ENCODE measurements around the gene MORF4L1. TPM values are rescaled to one million over a fixed set of nuclear protein-coding genes. Genes with fewer than 3 reads are reported as not detected.

Gene MORF4L1
- total and polyA plus RNA-seq, 10 of the 15 experiments (the other 5 are each of a cell fraction or from before 2014, with no cell fraction given) = 113 to 636 (median 229) TPM

GRCh38 chr15:78930577-78931388 lies 58.1 kb downstream of the MORF4L1 start:
- TF ChIP-seq RELA (IDR thresholded peaks at IDR 0.05; ENCODE audit: borderline replicate concordance, partially characterized antibody) (no peak), EGR1 (IDR thresholded peaks at IDR 0.05; ENCODE audit: borderline replicate concordance in 1 of 2, low read depth in 2 of 2, low read length in 2 of 2) (peak in 1 of 2 experiments; percentile 3; a peak in 1 of 3 replicates)
- RAD21 ChIA-PET (ENCODE audit: unreplicated experiment) = no interaction called here
- WGBS (ENCODE audit: insufficient coverage, insufficient replicate concordance, low lambda C conversion rate, missing lambda C conversion rate) = 82% methylated on average over 11 of the region's 11 CpGs
- DNase-seq (ENCODE audit: low read depth, low spot score) = no peak
- in situ Hi-C loops (cut with MboI) (no loop called here), intact Hi-C loops (cut with micrococcal nuclease; ENCODE audit: unreplicated experiment) (no loop called here)
- H3K4me2 ChIP-seq (ENCODE audit: control insufficient read depth, insufficient read depth) = no peak overlapping the region
- SMC1A ChIA-PET (ENCODE audit: uncharacterized antibody, unreplicated experiment) = no interaction called here
- CTCF ChIA-PET = interaction anchor here (2.0 kb wide), 1 partner anchor 20 kb away, joined by 7 read pairs; no protein-coding TSS in a partner anchor
- no peak overlapping the region for H2AFZ ChIP-seq (ENCODE audit: control insufficient read depth, low read depth, low read length)
- ATAC-seq = no peak
- peaks cover 51 to 65% of the 10 kb centered on the region in 2 experiments for H3K36me3 ChIP-seq (ENCODE audit: control insufficient read depth in 2 of 2, insufficient read depth in 2 of 2, low read length in 1 of 2)
- no peak overlapping the region for H3K27ac ChIP-seq (ENCODE audit: control insufficient read depth, insufficient read depth)
- H3K79me2 ChIP-seq (ENCODE audit: control insufficient read depth, insufficient read depth, low read length) = no peaks in the 10 kb centered on the region; the same call in 1 of the 2 replicates
- BruUV-seq (replicated peaks) = no TSS peak
- H4K20me1 ChIP-seq (ENCODE audit: control insufficient read depth, insufficient read depth) = no peaks in the 10 kb centered on the region
- no peak overlapping the region for H3K4me3 ChIP-seq
- no peak overlapping the region for H3K9ac ChIP-seq (ENCODE audit: control insufficient read depth, insufficient read depth, low read length)
- no peak for FAIRE-seq
- H3K27me3 ChIP-seq (replicated peaks in 1 of 2; ENCODE audit: control insufficient read depth in 2 of 2, insufficient read depth in 2 of 2, low read length in 1 of 2) = no peaks in the 10 kb centered on the region
- no peaks in the 10 kb centered on the region for H3K4me1 ChIP-seq (ENCODE audit: control insufficient read depth, insufficient read depth, low read length)
- POLR2A ChIA-PET = no interaction called here
- H3K9me3 ChIP-seq (replicated peaks; ENCODE audit: control insufficient read depth, insufficient read depth, low read length) = no peaks in the 10 kb centered on the region

DNA sequence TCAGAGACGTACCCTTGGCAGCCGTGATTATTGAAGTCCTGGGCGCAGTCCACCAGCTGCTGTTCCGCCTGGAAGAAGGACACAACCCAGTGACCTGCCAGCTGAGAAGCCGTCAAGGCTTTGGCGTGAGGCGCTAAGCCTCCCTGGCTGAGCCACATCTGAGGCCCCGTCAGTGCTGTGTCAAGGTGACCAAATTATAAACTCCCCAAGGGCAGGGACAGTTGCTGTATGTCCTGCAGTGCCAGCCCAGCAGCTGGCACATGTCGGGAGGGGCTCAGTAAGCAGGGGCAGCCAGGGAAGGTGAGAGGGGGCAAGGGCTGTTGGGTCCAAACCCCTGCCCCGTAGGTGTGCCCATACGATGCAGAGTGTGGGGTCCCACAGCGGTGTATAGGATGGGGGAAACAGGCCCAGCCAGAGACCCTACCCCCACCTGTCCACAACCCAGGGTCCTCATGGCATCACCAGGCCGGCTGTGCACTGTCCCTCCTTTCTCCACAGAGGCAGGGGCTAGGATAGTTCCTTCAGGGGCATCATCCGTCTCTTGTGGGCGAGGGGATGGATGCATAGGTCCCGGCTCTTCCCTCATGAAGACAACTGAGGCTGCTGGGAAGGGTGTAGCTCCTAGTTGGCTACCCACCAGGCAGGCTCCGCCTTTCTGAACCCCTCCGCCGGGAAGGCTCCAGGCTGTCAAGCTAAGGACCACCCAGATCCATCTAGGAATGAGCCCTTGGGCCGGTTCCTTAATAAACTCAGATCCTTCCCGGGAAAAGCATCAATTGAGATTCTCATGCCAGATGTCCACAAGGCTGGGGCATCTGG lies 59.0 kb downstream of the MORF4L1 start:
- Histone ChIP-seq H2AFZ (ENCODE audit: control insufficient read depth, low read depth, low read length) (no peak overlapping the region), H4K20me1 (ENCODE audit: control insufficient read depth, insufficient read depth) (no peaks in the 10 kb centered on the region), H3K9ac (ENCODE audit: control insufficient read depth, insufficient read depth, low read length) (no peak overlapping the region), H3K4me1 (ENCODE audit: control insufficient read depth, insufficient read depth, low read length) (peaks cover 6% of the 10 kb centered on the region), H3K4me2 (ENCODE audit: control insufficient read depth, insufficient read depth) (no peak overlapping the region), H3K79me2 (ENCODE audit: control insufficient read depth, insufficient read depth, low read length) (peaks cover 2% of the 10 kb centered on the region), H3K27me3 (replicated peaks in 1 of 2; ENCODE audit: control insufficient read depth in 2 of 2, insufficient read depth in 2 of 2, low read length in 1 of 2) (no peaks in the 10 kb centered on the region), H3K4me3 (no peak overlapping the region), H3K36me3 (ENCODE audit: control insufficient read depth in 2 of 2, insufficient read depth in 2 of 2, low read length in 1 of 2) (peaks cover 51 to 61% of the 10 kb centered on the region in 2 experiments), H3K9me3 (replicated peaks; ENCODE audit: control insufficient read depth, insufficient read depth, low read length) (no peaks in the 10 kb centered on the region), H3K27ac (ENCODE audit: control insufficient read depth, insufficient read depth) (no peak overlapping the region)
- BruUV-seq (replicated peaks) = no TSS peak
- ATAC-seq = no peak
- POLR2A ChIA-PET = no interaction called here
- no peak for TF ChIP-seq YY1 (IDR thresholded peaks at IDR 0.05; ENCODE audit: low read depth, low read length)
- peak; percentile 35 for TF ChIP-seq POLR2A (IDR thresholded peaks at IDR 0.05; ENCODE audit: low read depth, low read length)
- TF ChIP-seq POLR2AphosphoS5 (IDR thresholded peaks at IDR 0.05; ENCODE audit: low read length) = peak; percentile 43; the same call in 1 of the 2 replicates
- no peak for FAIRE-seq
- intact Hi-C loops (cut with micrococcal nuclease; ENCODE audit: unreplicated experiment) (no loop called here), in situ Hi-C loops (cut with MboI) (no loop called here)
- no peak for DNase-seq (ENCODE audit: low read depth, low spot score)
- RAD21 ChIA-PET (ENCODE audit: unreplicated experiment) = no interaction called here
- CTCF ChIA-PET = interaction anchor here (2.0 kb wide), 1 partner anchor 21 kb away, joined by 7 read pairs; no protein-coding TSS in a partner anchor
- WGBS (ENCODE audit: insufficient coverage, insufficient replicate concordance, low lambda C conversion rate, missing lambda C conversion rate) = 85% methylated on average over 21 of the region's 21 CpGs
- SMC1A ChIA-PET (ENCODE audit: uncharacterized antibody, unreplicated experiment) = no interaction called here

Measured in GM12878 (cell line).